ENCODE data around the gene LEFTY1.
A peak's percentile ranks its signal among the peaks of the same experiment; 100 is the strongest.

Gene LEFTY1

DNA sequence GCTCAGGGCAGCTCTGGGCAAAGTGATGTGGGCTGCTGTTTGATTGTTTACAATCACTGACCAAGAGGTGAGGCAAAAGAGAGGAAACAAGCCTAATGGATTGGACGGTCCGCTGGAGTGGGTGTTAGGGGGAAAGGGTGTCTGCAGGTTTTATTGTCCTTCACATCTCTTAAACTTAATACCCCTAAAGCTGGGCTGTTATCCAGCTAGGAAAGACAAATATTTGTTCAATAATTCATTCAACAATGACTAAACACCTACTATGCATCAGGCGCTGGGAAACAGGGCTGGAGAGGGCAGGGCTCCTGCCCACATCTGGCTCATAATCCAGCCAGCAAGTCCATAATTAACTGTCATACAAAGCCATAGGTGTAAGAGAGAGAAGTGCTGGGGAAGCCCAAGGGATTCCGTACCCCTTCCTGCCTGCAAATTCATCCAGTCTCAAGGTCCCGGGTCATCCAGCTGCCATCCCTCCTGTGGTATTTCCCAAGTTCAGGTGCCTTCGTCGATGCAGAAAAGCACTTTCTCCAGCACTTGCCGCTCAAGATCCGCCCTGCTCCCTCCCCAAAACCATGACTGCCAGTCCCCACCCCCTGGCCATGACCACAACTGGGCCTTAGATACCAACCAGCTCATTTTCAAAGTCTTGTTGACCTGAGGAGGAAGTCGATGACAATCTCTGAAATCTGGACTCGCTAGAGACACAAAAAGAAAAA is 17.4 kb downstream of the LEFTY1 start:
- no peak for DNase-seq (ENCODE audit: low spot score)

DNA sequence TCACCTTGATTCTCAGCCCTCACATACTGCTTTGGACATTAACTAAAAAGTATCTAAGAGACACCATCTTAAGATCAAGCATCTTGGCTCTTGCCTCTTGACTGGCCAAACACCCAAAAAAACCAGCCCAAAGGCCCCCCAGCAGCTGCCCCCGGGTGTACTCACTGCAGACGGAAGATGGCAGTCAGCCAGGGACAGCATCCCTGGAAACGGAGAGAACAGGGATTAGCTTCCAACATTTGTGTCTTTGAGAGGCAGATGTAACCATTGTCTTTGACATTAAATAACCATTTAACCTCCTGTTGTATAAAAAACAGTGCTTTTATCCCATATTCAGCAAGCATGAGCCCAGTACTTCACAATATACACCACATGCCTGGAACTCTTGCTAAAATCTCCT is 18.0 kb downstream of the LEFTY1 start:
- DNase-seq (ENCODE audit: low spot score) = no peak

DNA sequence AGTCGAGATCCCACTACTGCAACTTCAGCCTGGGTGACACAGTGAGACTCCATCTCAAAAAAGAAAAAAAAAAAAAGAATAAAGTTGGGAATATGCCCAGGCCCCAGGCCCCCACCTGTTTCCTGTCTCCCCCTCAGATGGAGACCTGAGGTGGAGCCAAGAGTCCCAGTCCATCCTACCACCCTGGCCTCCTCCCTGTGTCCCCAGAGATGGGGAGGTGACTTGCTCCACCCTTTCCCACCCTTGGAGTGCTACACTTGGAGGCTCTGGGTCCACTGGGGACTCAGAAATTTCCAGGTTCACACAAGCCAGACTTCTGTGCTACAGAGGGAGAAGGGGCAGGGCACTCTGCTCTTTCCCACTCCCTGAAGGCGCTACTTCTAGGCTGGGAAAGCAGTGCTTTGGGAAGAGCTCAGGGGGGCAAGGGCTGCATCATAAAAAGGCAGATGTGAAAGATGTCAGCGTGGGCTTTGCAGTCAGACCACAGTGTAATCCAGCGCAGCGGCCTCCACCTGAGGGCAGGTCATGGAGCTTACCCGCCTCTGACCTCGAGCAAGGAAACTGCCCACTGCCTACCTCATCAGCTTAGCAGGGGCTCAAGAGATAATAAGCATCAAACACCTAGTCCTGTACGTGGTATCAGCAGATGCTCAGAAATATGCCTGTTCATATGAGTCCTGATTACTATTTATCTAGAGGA is 20.2 kb downstream of the LEFTY1 start:
- no peak for DNase-seq (ENCODE audit: low spot score)

DNA sequence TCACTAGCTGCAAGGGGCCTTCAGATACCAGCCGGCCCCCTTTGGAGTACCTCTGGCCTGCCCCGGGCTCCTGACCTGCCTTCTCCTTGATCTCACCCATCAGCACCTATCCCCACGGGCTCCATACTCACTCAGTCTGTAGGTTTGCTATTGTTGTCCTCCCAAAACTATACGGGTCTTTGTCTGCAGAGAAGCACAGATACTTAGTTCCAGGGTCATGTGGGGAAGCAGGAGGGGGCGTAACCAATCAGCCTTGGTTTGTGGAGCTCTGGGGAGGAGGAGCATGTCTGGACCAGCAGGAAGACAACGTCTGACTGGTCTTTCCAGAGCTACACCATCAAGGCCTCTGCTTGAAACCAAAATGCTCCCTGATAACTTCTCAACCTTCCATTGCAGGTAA is 22.0 kb downstream of the LEFTY1 start:
- DNase-seq (ENCODE audit: low spot score) = no peak

DNA sequence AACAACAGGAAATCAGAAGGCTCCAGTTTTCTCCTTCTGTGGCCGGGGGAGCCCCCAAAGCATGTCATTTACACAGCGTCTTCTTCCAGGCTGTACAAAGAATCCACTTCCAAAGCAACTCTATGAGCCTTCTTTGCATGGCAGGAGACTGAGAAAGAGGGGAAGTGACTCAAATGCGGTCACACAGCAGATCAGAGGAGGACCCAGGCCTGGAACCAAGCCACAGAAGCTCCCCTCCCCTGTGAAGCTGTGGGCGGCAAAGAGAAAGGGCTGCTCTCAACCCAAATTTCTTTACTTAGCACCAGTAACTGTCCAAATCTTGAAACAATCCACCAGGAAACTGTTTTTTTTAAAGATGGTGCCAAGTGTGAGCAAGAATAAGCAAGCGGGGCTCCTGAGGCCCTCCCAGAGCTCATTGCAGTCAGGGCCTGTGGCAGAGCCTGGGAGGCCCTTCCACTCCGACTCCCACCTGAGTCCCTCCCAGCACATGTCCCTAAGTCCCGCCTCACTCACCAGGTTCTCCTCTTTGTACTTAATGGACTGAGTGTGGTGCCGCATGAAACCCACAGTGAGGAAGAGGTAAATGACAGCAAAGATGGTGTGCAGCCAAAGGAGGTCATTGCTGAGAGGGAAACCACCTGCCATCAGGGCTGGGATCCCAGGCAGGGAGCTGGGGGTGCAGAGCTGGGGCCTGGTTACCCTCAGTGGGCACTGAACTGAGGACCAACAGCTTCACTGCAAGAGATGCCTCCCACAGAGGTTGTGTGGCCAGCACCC is 22.7 kb downstream of the LEFTY1 start:
- DNase-seq (ENCODE audit: low spot score) = no peak

DNA sequence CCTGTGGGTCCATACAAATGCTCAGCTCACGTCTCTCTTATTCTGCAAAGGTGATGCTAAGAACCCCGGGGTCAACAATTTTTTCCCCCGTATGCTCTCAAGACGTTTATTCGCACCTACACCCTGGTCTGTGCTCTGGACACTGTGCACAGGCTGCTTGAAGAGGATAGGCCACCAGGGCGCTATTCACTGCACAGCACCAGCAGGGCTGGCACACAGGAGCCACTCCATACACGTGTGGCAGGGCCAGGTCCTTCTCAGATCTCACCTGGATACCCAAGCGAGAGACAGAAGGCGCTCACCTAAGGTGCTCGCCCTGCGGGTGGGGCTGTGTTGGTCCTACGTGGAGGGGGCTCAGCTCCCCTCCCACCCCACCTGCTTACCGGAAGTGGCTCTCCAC is 23.4 kb downstream of the LEFTY1 start:
- no peak for DNase-seq (ENCODE audit: low spot score)

DNA sequence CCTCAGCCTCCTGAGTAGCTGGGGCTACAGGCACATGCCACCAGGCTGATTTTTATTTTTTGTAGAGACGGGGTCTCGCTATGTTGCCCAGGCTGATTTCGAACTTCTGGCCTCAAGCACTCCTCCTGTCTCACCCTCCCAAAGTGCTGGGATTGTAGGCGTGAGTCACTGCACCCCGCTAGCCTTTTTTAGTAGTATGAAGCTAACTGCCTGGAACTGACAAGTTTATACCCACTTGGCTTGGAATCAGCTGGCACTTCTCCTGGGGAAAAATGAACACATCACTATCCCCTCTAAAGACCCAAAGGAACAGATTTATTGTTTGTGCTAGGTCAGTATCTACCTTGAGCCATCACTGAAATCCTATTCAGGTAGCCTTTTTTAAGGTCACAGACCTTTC is 25.8 kb downstream of the LEFTY1 start:
- DNase-seq (ENCODE audit: low spot score) = no peak

DNA sequence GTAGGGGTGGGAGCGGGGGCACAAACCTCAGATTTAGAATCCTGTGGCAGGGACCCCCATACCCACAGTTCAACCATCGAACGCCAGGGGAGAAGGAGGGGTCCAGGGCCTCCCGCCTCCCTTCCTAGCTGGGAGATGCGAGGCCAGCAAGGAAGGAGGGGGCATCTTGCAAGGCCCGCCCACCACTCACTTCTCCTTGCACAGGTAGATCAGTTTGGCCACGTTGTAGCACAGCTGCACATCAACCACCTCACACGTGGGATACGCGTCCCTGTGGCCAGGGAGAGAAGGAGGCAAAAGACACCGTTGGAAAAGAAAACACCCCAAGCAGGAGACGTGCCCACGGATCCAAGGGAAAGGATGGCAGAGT is 26.4 kb downstream of the LEFTY1 start:
- DNase-seq (ENCODE audit: low spot score) = no peak

DNA sequence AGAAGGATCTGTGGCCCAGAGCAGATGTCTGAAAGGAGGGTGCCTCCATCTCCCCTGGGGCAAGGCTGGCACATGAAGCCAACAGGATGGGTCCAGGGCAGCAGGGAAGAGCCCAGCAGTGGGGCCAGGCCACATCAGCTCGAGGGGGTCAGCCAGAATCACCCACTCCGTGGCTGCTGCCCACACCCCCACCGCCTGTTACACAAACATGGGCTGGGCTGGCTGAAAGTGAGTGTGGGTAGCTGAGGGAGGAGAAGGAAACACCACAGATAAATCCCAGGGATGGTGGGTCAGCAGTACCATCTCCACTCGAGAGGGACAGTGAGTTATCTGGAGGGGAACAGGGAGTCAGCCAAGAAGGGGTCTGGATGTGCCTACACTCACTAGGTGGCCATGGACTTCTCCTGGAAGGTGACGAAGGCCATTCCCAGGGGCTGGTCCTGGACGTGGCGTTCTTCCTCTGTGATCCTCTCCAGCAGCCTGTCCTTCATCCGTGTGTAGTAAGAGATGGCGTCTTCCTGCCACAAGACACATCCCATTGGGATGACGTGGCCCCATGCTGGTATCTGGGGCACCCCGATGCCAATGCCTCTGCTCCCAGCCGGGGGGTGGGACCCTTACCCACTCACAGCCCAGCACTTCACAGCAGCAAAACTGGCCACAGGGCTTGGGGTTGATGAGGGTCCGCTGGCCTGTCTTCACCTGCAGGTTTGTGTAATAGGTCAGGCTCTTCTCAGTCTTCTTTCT is 26.9 kb downstream of the LEFTY1 start:
- no peak for DNase-seq (ENCODE audit: low spot score)

DNA sequence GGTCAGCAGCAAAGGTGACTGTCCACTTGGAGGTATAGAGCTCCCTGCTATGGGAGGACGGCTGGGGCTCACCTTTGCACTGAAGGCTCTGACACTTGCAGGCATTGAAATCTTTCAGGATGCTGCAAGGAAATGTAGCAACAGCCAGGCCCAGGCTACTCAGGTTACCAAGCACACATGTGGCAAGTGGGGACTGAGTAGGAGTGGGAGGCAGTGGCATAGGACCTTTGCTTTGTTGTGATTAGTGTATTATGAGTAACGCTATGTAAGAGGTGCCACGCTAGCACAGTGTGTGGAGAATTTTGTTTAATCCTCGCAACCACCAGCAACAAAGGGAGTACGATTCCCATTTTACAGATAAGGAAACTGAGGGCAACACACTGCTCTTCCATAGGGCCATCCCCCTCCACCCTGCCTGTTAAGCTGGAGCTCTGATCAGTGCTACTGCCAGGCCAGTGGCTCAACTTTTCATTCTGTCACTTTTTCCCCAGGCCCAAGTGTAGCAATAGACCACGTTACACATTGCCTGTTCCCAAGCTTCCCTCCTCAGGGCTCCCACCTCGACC is 28.0 kb downstream of the LEFTY1 start:
- no peak for DNase-seq (ENCODE audit: low spot score)

DNA sequence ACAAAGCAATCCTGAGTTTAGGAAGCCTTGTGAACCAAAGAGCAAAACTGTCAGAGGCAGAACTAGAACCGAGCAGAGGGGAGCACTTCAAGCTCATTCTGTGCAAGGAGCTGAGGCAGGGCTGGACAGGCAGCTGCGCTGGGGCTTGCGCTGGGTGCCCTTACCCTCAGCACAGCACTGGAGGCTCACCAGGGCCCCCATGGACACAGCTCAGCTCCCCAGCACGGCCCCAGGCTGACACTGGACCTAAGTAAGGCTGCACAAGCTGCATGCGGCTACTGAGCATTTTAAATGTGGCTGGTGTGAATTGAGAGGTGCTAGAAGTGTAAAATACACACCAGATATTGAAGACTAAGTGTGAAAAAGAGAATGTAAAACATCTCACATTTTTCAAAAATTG is 28.8 kb downstream of the LEFTY1 start:
- no peak for DNase-seq (ENCODE audit: low spot score)

DNA sequence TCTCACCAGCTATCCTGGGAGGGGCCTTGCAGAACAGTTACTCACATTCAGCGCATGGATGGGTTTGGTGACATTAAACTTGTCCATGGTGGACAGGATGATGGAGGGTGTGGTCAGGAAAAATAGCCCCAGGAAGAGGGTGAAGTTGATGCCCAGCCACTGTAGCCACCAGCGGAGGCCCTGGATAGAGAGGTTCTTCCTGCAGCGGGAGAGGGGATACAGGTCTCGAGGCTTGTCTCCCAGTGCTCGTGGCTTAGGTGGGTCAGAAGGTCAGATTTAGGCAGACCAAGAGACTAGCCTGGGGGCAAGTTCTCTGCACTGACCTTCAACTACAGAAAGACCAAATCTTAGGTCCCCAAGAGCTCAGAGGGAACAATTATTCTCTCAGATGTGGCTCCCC is 29.8 kb downstream of the LEFTY1 start:
- no peak for DNase-seq (ENCODE audit: low spot score)

DNA sequence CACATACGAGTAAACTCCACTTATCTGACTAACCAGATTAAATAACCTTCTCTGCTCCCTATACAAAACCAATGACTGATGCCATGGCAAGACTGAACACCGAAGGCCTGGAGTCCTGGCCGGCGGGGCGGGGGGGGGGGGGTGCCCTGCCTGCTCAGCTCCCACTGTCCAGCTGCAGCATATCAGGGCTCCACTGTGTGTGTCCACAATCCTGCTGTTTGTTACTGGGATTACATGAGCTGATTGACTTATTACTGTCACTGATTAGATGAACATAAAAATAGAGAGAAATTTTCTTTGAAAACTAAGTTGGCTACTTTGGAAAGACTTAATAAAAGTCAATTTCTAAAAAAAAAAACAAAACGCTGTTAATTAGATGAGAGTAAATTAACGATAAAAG is 31.7 kb downstream of the LEFTY1 start:
- peak; percentile 60 for DNase-seq (ENCODE audit: low spot score)

DNA sequence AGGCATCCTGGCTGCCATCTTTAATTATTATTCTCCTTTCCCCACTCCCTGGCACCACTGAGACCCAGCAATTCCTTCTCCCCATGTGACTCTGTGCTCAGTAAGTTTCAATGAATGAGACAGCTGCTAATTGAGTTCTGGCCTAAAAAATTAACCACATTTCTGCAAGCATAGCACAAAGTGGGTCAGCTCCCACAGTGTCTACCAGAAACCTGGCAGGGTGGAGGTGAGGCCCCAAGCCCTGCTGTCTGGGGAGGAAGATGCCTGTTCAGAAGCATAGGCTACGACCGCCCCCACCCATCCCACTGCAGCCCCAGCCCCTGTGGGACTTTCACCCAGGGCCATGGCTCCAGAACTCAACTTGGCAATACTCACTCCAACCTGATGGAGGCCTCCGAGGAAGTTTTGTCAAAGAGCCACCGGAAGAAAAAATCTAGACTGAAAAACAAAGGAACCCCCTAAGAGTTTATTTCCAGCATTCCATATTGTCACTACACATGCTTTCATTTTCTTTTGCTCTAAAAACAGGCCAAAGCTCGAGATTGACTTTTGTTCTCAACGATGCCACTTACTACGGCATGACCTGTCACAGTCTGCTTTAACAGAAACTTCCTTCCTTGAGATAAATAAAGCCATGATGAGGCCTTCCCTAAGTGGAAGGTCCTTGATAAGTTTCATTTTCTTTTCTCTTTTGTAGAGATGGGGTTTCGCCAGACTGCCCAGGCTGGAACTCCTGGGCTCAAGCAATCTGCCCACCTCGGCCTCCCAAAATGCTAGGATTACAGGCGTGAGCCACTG is 33.2 kb downstream of the LEFTY1 start:
- no peak for DNase-seq (ENCODE audit: low spot score)

DNA sequence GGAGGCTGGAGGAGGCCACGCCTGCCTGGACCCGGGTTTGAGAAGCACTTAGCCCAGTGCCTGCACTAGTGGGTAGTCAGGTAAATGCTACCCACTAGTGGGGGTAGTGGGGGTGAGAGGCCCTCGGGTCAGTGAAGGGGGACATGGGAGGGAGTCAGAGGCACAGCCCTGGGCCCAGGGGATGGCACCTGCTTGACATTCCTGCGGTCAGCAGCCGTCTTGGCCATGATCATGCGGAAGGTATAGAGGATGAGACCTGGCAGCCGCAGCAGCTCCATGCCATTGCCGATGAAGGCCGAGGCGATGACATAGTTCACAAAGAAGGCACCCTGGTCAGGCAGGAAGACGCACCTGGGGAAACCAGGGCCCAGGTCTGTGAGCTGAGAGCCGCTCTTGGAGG is 35.5 kb downstream of the LEFTY1 start:
- DNase-seq (ENCODE audit: low spot score) = no peak

DNA sequence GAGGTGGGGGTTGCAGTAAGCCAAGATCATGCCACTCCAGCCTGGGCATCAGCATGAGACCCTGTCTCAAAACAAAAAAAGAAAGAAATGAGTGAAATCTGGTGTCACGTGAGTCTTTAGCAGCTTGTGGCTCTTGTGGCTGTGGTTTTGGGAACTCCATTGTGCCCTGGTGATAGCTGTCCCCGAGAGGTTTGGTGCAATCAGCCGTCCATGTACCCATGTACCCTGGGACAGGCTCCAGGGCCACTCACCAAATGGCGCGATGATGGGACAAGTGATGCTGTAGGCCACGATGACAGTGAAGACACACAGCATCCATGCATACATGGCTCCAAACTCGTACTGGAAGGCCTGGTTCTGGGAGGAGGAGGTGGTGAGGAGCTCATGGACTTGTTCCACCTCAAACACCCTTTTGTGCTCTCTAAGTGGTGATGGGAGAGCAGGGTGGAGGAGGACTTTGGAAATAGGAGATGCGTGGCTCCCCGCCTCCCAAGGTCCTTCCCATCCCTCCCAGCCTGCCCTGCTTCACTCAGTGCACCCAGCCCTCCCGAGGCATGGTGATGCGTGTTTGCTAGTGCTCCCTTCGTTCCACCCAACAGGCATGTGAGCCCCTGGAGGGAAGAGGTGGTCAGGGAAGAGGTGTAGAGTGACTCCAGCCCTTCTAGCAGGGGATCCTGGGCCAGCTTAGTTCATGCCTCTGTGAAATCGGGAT is 36.4 kb downstream of the LEFTY1 start:
- DNase-seq (ENCODE audit: low spot score) = no peak

DNA sequence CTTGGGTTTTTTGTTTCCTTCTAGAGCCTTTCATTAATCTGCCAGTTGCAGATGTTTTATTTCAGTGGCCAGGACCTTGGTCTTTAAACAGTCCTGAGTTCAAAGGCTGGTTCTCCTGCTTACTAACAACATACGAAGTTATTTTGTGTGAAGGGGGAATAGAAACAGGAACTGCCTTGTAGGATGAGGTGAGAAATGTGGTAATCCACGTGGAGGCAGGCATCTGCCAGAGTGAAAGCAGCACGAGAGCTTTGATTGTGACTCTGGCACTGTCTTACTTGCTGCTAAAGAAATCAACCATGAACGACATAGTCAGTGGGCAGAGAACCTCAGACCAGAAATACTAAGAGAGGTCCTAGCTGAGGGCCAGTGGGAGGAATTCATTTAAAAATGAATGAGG is 37.1 kb downstream of the LEFTY1 start:
- no peak for DNase-seq (ENCODE audit: low spot score)

DNA sequence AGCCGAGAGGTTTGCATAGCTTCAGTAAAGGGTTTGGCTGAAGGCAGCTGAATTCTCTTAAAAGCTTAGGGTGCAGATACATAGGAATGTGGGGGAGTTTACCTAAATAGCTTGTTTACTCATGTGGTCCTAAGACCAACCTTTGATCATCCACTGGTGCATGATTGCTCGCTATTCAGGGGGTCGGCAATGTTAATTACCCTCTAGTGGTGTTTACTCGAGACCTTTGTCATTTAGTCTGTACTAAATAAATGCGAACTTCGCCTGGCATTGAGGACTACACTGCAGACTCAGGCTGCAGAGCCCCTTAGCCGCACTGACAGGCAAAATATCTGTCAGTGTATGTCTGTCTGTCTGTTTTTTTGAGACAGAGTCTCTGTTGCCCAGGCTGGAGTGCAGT is 38.6 kb downstream of the LEFTY1 start:
- no peak for DNase-seq (ENCODE audit: low spot score)

DNA sequence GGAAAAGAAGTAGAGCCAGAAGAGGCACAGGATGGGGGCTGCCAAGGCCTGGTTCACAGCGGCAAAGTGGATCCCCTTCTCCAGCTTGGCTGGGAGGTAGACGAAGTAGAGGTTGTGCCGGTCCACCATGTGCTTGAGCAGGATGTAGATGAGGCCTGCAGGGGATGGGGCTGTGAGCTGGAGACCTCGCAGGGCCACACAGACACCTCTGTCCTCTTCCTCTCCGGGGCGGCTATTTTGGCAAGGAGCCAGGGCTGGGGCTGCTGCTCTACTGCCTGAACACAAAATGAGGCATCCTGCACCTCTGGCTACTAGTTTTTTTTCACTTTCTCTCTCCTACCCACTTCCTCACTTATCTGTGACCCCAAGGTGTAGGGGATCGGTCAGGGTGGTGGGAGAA is 39.0 kb downstream of the LEFTY1 start:
- DNase-seq (ENCODE audit: low spot score) = no peak

DNA sequence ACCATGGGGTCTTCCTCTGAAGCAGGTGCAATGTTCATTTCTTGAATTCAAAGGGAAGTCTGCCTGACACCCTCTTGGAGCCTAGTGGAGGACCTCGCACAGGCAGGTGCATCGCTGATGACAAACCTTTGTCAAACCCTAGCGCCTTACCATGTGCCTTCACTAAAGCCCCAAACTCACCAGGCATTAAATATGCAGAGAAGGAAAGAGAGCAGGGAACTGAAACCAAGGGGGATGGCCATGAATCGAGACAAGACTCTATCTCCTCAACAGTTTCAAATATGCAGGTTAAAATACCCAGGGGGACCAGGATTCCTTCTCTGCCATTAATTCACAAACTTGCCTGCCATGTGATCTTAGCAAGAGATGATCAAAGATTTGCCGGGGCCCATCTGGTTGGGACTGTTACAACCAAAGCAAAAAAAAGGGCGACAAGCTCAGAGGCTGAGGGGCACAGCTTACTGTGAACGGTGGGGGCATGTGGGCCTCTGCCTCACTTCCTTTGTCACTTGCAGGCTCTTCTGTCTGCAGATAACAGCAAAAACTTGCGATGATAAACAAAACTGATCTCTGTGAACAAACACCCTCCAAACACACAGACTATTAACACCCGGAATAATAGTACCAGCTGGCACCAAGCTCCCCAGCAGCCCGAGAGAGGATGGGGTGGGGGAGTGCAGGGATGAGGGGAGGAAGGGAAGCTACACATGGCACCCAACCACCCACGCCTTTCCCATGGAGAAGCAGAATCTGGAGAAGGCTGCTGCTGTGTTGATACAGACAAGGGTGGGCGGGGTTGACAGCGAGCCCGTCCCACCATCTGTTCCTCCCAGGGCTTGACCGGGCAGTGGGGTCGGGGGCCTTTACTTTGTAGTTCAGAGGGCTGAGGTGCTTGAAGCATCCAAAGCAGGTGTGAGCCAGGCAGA is 40.7 kb downstream of the LEFTY1 start:
- DNase-seq (ENCODE audit: low spot score) = peak; percentile 86

All from putamen (tissue), 1 donor.